ENCODE measurements around the gene THOP1. TPM values are rescaled to one million over a fixed set of nuclear protein-coding genes. Genes with fewer than 3 reads are reported as not detected.

THOP1 gene
- total and polyA plus RNA-seq, 10 donors: 31.0 to 96.2 (median 42.8) TPM

GRCh38 chr19:2806736-2807378, 21.6 kb downstream of the THOP1 start:
- no peak overlapping the region for H3K4me3 ChIP-seq
- H3K27ac ChIP-seq: no peak overlapping the region
- no peaks in the 10 kb centered on the region for H3K9me3 ChIP-seq
- H3K4me1 ChIP-seq: no peaks in the 10 kb centered on the region
- intact Hi-C loops (cut with DNase I; ENCODE audit: low total_unique reads): no loop called here
- no peaks in the 10 kb centered on the region for H3K27me3 ChIP-seq (replicated peaks in 1 of 7)
- no peak for TF ChIP-seq POLR2AphosphoS5 (IDR thresholded peaks at IDR 0.05)
- DNase-seq: no peak
- WGBS, 5 donors: 93 to 100% (median 97%) methylated on average over 25 to 34 of the region's 34 CpGs
- H3K36me3 ChIP-seq: peaks cover 0 to 98% (median 64%) of the 10 kb centered on the region in 6 donors

GRCh38 chr19:2807379-2808128, 22.3 kb downstream of the THOP1 start:
- Histone ChIP-seq H3K36me3 (peaks cover 0 to 100% (median 71%) of the 10 kb centered on the region in 6 donors), H3K27me3 (replicated peaks in 1 of 7) (no peaks in the 10 kb centered on the region), H3K4me3 (no peak overlapping the region), H3K4me1 (no peaks in the 10 kb centered on the region), H3K9me3 (no peaks in the 10 kb centered on the region), H3K27ac (no peak overlapping the region)
- no peak for DNase-seq
- intact Hi-C loops (cut with DNase I; ENCODE audit: low total_unique reads): no loop called here
- 95 to 96% (median 96%) methylated on average over 37 to 56 of the region's 56 CpGs for WGBS, 5 donors
- TF ChIP-seq POLR2A (IDR thresholded peaks at IDR 0.05): no peak
- TF ChIP-seq CTCF (IDR thresholded peaks at IDR 0.05 in 8 of 11, conservative IDR thresholded peaks at IDR 0.05 in 3 of 11): no peak
- no peak for TF ChIP-seq POLR2AphosphoS5 (IDR thresholded peaks at IDR 0.05)

GRCh38 chr19:2808129-2808941, 23.0 kb downstream of the THOP1 start:
- no peaks in the 10 kb centered on the region for H3K27me3 ChIP-seq (replicated peaks in 1 of 7)
- 89 to 95% (median 93%) methylated on average over 14 to 41 of the region's 41 CpGs for WGBS, 5 donors
- no peak overlapping the region for H3K27ac ChIP-seq
- TF ChIP-seq POLR2A (IDR thresholded peaks at IDR 0.05) (no peak), CTCF (IDR thresholded peaks at IDR 0.05 in 8 of 11, conservative IDR thresholded peaks at IDR 0.05 in 3 of 11) (no peak), POLR2AphosphoS5 (IDR thresholded peaks at IDR 0.05) (no peak)
- no peaks in the 10 kb centered on the region for H3K4me1 ChIP-seq
- peaks cover 0 to 100% (median 70%) of the 10 kb centered on the region in 6 donors for H3K36me3 ChIP-seq
- H3K4me3 ChIP-seq: no peak overlapping the region
- DNase-seq: no peak
- intact Hi-C loops (cut with DNase I; ENCODE audit: low total_unique reads): no loop called here
- no peaks in the 10 kb centered on the region for H3K9me3 ChIP-seq

- DNase-seq: no peak
- intact Hi-C loops (cut with DNase I; ENCODE audit: low total_unique reads): no loop called here
- no peaks in the 10 kb centered on the region for H3K27me3 ChIP-seq (replicated peaks in 1 of 7)
- TF ChIP-seq CTCF (IDR thresholded peaks at IDR 0.05 in 8 of 11, conservative IDR thresholded peaks at IDR 0.05 in 3 of 11): no peak
- TF ChIP-seq POLR2AphosphoS5 (IDR thresholded peaks at IDR 0.05): peak in 1 of 3 donors; percentile 9
- no peak overlapping the region for H3K27ac ChIP-seq
- 93 to 96% (median 94%) methylated on average over 28 to 37 of the region's 37 CpGs for WGBS, 5 donors
- H3K4me3 ChIP-seq: no peak overlapping the region
- peaks cover 0 to 100% (median 73%) of the 10 kb centered on the region in 6 donors for H3K36me3 ChIP-seq
- no peaks in the 10 kb centered on the region for H3K9me3 ChIP-seq
- H3K4me1 ChIP-seq: no peaks in the 10 kb centered on the region
Measured at GRCh38 chr19:2809387-2810140, 24.3 kb downstream of the THOP1 start.
